ENCODE measurements around the gene CPED1. TPM values are rescaled to one million over a fixed set of nuclear protein-coding genes. Genes with fewer than 3 reads are reported as not detected.

CPED1 gene
- total RNA-seq, 1 experiment from 2014 or later, result 0.13 TPM

GRCh38 chr7:121126801-121127534, 138.5 kb downstream of the CPED1 start:
- Mint-ChIP-seq H3K9me3 (no peaks in the 10 kb centered on the region), H3K27ac (no peak overlapping the region), H3K36me3 (ENCODE audit: insufficient read depth in 1 of 3, low read depth in 3 of 3) (no peaks in the 10 kb centered on the region), H3K27me3 (ENCODE audit: low read depth) (no peaks in the 10 kb centered on the region), H3K4me1 (peaks cover 2% of the 10 kb centered on the region in 2 experiments; a peak in 2 of 4 replicates), H3K4me3 (no peak overlapping the region)
- H4K91ac ChIP-seq (ENCODE audit: insufficient read length, low read depth, low read length), result no peak overlapping the region
- H4K8ac ChIP-seq (replicated peaks; ENCODE audit: insufficient read length, low read depth, low read length), result no peak overlapping the region
- H2BK20ac ChIP-seq (ENCODE audit: low read depth, low read length, poor library complexity, severe bottlenecking), result no peak overlapping the region
- peak; percentile 51 for TF ChIP-seq CTCF (conservative IDR thresholded peaks at IDR 0.05)
- no peak overlapping the region for H3K56ac ChIP-seq (ENCODE audit: insufficient read length, low read depth, low read length)
- H3K4ac ChIP-seq (ENCODE audit: low read depth, low read length), result no peak overlapping the region
- H3K4me2 ChIP-seq (ENCODE audit: insufficient read depth, insufficient read length, low read length), result no peak overlapping the region
- no peak overlapping the region for H3K14ac ChIP-seq (ENCODE audit: insufficient read depth, low read length)
- H3K9ac ChIP-seq (ENCODE audit: extremely low read depth, insufficient read length, low read length), result no peak overlapping the region
- H3K18ac ChIP-seq (ENCODE audit: insufficient read length, low read depth, low read length), result no peak overlapping the region
- no peak overlapping the region for H2AFZ ChIP-seq (ENCODE audit: low read length)
- H3K9me3 ChIP-seq (ENCODE audit: control insufficient read depth, low read depth, low read length), result no peaks in the 10 kb centered on the region
- H3K23ac ChIP-seq (ENCODE audit: insufficient read length, low read depth, low read length), result no peak overlapping the region
- H3K79me2 ChIP-seq (ENCODE audit: insufficient read depth, low read length), result no peaks in the 10 kb centered on the region
- H2BK5ac ChIP-seq (ENCODE audit: insufficient read length, low read length), result no peak overlapping the region
- no peak overlapping the region for H2BK15ac ChIP-seq (ENCODE audit: low read depth, low read length)
- H3K27ac ChIP-seq (ENCODE audit: insufficient read length, low read depth, low read length), result no peak overlapping the region
- no CpG with 5 or more reads among the region's 3 CpGs for WGBS (ENCODE audit: extremely low coverage, insufficient read length, low lambda C conversion rate)
- no peaks in the 10 kb centered on the region for H4K20me1 ChIP-seq (ENCODE audit: control insufficient read depth, insufficient read depth, insufficient read length)
- no peaks in the 10 kb centered on the region for H3K4me1 ChIP-seq (ENCODE audit: insufficient read depth, low read length)
- H3K27me3 ChIP-seq (ENCODE audit: insufficient read depth, low read length), result no peaks in the 10 kb centered on the region
- H2BK12ac ChIP-seq (ENCODE audit: insufficient read length, low read depth, low read length), result no peak overlapping the region
- no peak overlapping the region for H3T11ph ChIP-seq (ENCODE audit: low read length)
- H2BK120ac ChIP-seq (ENCODE audit: low read depth, low read length, poor library complexity, severe bottlenecking), result no peak overlapping the region
- DNase-seq, result no peak
- no peak overlapping the region for H2AK5ac ChIP-seq (ENCODE audit: insufficient read length, low read length)
- H3K23me2 ChIP-seq (ENCODE audit: insufficient read length, low read depth, low read length, poor library complexity, severe bottlenecking), result no peaks in the 10 kb centered on the region
- H4K5ac ChIP-seq (ENCODE audit: insufficient read length, low read depth, low read length), result no peak overlapping the region
- no peaks in the 10 kb centered on the region for H3K79me1 ChIP-seq (ENCODE audit: insufficient read depth, low read depth, low read length, poor library complexity, severe bottlenecking)

All from H9 (cell line).